ENCODE data around the gene TGFBR3. TPM values are rescaled to one million over a fixed set of nuclear protein-coding genes. Genes with fewer than 3 reads are reported as not detected.

The TGFBR3 gene
- total and polyA plus RNA-seq, 10 donors, result 5.2 to 254 (median 166) TPM

DNA sequence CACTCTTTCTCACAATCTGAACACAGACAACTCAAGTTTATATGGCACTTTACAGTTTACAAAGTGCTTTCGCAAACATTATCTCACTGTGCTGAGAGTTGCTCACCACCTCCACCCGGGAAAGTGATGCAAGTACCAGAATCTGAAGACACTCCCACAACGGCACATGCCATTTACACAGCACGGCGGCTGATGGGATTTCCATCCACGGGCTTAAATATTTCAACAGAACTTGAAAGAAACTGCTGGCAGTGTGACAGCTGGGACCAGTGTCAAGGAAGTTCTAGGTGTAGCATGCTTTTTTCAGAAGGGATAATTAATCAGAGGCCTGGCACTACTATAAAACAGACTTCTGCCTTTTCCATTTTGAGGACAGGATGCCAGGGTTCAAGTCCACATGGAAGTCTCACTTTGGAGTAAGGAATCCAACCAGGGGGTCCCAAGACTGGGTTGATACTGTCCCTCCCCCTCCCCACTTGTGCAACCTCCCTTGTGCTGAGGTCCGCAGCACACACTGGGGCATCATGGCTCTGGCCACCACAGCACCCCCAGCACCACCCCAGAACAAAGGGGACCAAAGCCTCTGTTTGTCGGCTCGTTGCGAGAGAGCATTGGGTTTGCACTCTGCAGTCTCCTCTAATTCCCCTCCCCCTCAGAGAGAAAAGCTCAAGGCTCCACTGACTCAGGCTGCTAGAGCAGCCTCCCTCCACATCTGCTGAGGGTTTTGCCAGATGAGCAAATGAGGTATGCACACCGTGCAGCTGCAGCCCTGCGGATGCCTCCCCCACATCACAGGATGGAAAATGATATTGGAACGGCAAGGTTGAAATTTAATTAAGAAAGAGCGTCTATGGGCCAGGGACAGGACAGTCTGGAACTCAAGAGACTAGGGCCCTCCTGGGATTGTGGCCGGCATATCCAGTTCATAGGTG lies 154.9 kb downstream of the TGFBR3 start:
- TF ChIP-seq, protein P1, sequence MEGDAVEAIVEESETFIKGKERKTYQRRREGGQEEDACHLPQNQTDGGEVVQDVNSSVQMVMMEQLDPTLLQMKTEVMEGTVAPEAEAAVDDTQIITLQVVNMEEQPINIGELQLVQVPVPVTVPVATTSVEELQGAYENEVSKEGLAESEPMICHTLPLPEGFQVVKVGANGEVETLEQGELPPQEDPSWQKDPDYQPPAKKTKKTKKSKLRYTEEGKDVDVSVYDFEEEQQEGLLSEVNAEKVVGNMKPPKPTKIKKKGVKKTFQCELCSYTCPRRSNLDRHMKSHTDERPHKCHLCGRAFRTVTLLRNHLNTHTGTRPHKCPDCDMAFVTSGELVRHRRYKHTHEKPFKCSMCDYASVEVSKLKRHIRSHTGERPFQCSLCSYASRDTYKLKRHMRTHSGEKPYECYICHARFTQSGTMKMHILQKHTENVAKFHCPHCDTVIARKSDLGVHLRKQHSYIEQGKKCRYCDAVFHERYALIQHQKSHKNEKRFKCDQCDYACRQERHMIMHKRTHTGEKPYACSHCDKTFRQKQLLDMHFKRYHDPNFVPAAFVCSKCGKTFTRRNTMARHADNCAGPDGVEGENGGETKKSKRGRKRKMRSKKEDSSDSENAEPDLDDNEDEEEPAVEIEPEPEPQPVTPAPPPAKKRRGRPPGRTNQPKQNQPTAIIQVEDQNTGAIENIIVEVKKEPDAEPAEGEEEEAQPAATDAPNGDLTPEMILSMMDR (IDR thresholded peaks at IDR 0.05 in 8 of 11, conservative IDR thresholded peaks at IDR 0.05 in 3 of 11), result no peak
- TF ChIP-seq POLR2AphosphoS5 (IDR thresholded peaks at IDR 0.05), result peak in 1 of 3 donors; percentile 15
- no peak for TF ChIP-seq POLR2A (IDR thresholded peaks at IDR 0.05)
- Histone ChIP-seq H3K36me3 (peaks cover 0 to 69% (median 10%) of the 10 kb centered on the region in 6 donors), H3K4me3 (no peak overlapping the region), H3K9me3 (no peaks in the 10 kb centered on the region), H3K27ac (peak overlapping the region in 2 of 8 donors; percentile 16 to 54), H3K4me1 (peaks cover 10 to 63% (median 36%) of the 10 kb centered on the region in 6 donors), H3K27me3 (replicated peaks in 1 of 7) (no peaks in the 10 kb centered on the region)
- 62 to 77% (median 65%) methylated on average over 15 of the region's 15 CpGs for WGBS, 5 donors
- no peak for DNase-seq
- intact Hi-C loops (cut with DNase I; ENCODE audit: low total_unique reads), result no loop called here

DNA sequence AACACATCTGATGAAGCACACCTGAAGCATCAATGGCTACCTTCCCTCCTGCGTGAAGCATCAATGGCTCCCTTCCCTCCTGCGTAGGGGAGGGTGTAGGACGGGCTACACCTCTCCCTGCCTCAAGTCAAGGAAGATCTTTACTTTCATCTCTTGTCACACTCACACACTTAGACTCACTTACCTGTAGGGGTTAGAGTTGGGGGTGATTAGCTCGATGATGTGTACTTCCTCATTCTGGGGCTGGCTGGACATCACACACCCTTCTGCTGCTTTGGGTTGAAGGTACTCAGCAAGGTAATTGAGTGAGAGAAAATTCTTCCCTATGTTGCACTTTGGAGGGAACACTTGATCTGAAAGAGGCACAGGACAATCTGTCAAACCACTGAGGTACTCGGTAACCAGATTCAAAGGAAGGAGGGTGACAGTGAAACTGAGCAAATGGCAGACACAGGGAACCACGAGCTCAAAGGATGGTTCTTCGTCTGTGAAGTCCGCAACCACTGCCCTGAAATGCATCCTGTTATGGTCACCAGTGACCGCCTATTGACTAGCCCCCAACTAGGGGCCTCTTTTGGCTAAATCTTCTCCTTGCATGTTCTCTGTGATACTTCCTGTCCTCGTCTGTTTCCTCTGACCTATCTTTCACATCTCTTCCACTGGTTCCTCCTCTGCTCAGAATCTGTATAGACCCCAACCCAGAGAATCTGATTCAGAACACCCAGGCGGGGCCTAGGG lies 156.2 kb downstream of the TGFBR3 start:
- intact Hi-C loops (cut with DNase I; ENCODE audit: low total_unique reads), result no loop called here
- Histone ChIP-seq H3K27me3 (replicated peaks in 1 of 7) (no peaks in the 10 kb centered on the region), H3K36me3 (peaks cover 0 to 70% (median 10%) of the 10 kb centered on the region in 6 donors), H3K27ac (peak overlapping the region in 2 of 8 donors; percentile 6 to 54), H3K4me1 (peaks cover 10 to 53% (median 33%) of the 10 kb centered on the region in 6 donors), H3K4me3 (no peak overlapping the region), H3K9me3 (no peaks in the 10 kb centered on the region)
- TF ChIP-seq POLR2AphosphoS5 (IDR thresholded peaks at IDR 0.05) (no peak), POLR2A (IDR thresholded peaks at IDR 0.05) (no peak)
- TF ChIP-seq, protein P1 (IDR thresholded peaks at IDR 0.05 in 8 of 11, conservative IDR thresholded peaks at IDR 0.05 in 3 of 11), result no peak
- 56 to 68% (median 64%) methylated on average over 11 of the region's 11 CpGs for WGBS, 5 donors
- DNase-seq, result no peak

DNA sequence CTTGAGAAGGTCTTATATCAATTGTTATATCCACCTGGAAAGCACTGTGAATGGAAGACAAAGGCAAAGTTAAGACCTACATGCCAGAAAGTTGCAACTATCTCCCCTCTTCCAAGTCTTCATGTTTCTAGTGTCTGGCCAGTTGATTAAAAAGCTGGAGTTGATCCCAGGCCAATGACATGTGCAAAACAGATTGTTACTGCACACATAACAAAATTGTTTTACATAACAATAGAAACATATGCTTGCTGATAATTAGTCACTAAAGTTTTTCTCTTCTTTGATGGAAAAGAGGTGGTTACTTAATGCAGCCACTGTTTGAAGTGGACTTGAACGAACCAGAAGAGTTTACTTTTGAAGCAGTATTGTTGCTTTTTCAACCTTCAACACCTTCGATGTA lies 158.2 kb downstream of the TGFBR3 start:
- intact Hi-C loops (cut with DNase I; ENCODE audit: low total_unique reads), result no loop called here
- no peak for DNase-seq
- Histone ChIP-seq H3K9me3 (no peaks in the 10 kb centered on the region), H3K36me3 (peaks cover 0 to 51% (median 10%) of the 10 kb centered on the region in 6 donors), H3K4me1 (peaks cover 10 to 45% (median 28%) of the 10 kb centered on the region in 6 donors), H3K4me3 (no peak overlapping the region), H3K27ac (no peak overlapping the region), H3K27me3 (replicated peaks in 1 of 7) (no peaks in the 10 kb centered on the region)
- TF ChIP-seq POLR2AphosphoS5 (IDR thresholded peaks at IDR 0.05), result no peak
- TF ChIP-seq POLR2A (IDR thresholded peaks at IDR 0.05), result no peak
- TF ChIP-seq, protein P1 (IDR thresholded peaks at IDR 0.05 in 8 of 11, conservative IDR thresholded peaks at IDR 0.05 in 3 of 11), result no peak
- WGBS, 5 donors, result 85 to 99% (median 93%) methylated on average over 2 of the region's 2 CpGs
